ENCODE results near the gene ZNF382.
"Not testable (repeated sequence)": the region's sequence is repeated elsewhere in the genome, so short reads cannot be mapped to it uniquely, and the experiment has no call there.

ZNF382 gene

DNA sequence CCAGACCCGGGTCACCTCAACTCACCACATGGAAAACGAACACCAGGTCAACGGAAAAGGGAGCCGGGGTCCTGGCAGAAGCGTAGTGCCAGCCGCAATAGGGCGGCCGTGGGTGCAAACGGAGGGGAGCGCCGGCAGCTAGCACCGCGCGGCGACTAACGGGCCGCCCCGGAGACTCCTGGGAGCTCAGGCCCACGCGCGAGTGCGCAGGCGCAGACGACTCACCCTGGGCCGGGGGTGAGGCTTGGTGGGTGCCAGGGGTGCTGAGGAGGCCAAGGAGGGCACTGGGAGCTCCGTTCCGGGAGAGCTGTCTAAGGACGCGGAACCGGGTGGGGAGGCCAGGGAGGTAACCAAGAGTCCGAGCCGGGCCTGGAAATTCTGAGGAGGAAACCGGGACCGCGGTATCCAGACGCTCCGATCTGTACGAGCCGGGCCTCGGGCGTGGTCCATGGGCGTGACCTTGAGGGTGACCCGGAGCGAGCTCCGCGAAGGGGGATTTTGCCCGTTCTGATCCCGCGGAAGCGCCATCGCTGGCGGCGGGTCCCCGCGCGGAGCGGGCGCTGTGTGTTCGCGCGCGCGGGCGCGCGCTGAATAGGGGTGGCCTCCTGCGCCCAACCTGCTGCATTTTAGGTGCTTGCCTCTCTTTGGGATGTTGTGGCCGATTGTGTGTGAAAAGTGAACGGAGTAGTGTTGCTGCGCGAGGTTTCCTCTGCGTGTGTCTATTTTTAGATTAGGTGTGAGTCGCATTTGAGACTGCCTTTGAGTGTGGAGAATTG is at the start of gene ZNF382:
ZNF382 (plus strand) TSS at position 213 of the 776 bp plus-strand sequence. CDS start 4,602 bp downstream, outside the sequence.
- peak; percentile 83 to 88 (median 84) for DNase-seq (ENCODE audit: low read depth in 4 of 4, low spot score in 1 of 4)

DNA sequence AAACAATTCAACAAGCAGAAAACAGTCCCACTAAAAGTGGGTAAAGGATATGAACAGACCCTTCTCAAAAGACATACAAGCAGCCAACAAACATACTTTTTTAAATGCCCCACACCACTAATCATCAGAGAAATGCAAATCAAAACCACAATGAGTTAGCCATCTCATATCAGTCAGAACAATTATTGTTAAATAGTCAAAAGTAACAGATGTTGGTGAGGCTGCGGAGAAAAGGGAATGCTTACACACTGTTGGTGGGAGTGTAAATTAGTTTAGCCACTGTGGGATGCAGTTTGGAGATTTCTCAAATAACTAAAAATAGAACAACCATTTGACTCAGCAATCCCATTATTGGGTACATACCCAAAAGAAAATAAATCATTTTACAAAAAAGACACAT is 40.7 kb upstream of the ZNF382 start:
- DNase-seq (ENCODE audit: low read depth in 4 of 4, low spot score in 1 of 4): no peak

DNA sequence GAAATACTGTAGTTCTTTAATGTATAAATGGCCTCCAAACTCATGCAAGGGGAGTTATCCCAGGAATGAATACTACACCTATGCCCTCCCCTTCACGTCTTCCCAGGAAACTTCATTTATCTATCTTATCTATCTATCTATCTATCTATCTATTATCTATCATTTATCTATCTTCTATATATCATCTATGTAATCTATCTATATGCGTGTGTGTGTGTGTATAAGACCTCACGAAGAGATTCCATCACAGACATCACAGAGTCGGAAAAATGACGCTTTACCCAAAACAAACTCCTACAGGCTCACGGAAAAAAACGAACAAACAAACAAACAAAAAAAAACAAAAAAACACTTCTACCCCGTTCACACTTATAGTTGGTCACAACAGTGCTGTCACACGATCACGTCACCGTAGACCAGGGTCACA is 32.5 kb upstream of the ZNF382 start:
- no peak for DNase-seq (ENCODE audit: low read depth in 4 of 4, low spot score in 1 of 4)

DNA sequence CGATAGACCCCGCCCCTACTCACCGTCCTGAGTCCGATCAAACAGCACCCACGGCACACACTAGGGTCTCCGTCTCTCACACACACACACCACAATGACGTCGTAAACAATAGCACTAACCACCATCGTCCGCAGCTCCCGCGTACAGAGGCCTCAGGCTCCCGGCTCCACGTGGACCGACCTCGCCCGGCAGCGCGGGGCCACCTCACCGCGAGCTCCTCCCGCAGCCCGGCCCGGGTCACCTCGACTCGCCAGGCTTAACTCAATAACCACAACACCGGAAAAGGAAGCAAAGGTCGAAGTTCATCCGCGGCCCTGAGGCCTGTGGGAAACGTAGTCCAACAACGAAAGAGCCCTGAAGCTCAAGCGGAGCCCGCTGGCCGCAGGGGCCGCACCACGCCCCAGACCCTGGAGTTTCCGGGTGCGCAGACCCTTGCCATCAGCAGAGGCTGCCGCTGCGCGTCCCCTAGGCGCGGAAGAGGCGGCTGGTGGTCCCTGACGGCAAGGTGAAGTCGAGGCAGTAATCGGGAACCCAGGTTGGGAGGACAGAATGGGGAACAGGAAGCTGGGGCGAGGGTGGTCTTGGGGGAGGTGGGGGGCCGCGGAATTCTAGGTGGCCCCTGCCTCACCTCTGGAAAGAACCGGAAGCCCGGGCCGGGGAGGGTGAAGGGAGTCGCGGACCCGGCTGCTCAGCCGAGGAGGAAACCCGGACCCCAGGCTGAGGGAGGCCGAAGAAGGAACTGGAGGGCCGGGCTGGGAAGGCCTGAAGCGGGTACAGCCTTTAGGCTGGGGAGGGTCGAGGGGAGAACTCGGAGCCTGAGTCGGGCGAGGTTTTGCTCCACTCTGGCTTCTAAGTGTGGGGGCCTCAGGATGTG is 31.9 kb upstream of the ZNF382 start, which contains the start of gene ZNF529:
ZNF529 (minus strand) TSS at position 273 of the 875 bp plus-strand sequence. CDS start 946 bp downstream, outside the sequence.
- DNase-seq (ENCODE audit: low read depth in 4 of 4, low spot score in 1 of 4): peak; percentile 56 to 75 (median 66)

DNA sequence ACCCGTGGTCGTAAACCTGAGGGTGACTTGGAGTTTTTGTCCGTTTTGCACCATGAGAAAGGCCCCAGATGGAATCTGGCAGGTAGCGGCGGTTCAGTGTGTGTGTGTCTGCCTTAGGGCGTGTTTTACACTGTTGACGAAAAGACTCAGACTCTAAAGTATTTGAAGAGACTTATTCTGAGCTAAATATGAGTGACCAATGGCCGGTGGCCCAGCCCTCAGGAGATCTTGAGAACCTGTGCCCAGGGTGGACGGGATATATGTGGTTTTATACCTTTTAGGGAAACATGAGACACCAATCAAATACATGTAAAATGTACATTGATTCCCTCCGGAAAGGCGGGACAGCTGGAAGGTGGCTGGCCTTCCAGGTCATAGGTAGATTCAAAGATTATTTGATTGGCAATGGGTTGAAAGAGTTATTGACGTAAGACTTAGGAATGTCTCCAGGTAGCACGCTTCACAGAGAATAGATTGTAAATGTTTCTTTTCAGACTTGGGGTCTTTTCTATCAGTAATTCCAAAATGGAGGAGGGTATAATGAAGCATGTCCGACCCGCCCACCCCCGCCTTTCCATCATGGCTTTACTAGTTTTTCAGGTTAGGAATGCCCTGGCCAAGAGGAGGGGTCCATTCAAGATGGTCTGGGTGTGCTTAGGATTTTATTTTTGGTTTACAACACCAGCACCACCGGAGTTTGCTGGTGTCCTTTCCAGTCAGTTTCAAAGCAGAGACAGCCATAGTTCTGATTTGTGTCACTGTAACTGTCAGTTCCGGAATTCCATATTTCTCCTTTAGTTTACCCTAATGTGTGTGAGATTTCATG is 31.0 kb upstream of the ZNF382 start:
- DNase-seq (ENCODE audit: low read depth in 4 of 4, low spot score in 1 of 4): no peak

DNA sequence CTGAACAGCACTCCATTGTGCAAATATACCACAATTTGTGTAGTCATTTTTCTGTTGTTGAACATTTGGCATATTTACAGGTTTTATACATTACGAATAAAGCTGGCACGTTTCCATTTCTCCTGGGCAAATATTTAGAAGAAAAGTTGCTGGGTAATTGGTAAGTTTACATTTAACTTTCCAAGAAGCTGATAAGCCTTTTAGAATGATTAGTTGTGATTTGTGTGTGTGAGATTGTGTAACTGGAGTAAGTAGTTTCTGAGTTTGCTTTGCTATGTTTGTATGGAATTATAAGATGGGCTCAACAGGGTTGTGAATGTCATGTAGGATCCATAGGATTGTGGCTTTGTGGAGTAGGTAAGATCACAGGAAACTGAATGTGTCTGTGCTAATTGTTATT is 30.4 kb upstream of the ZNF382 start:
- DNase-seq (ENCODE audit: low read depth in 4 of 4, low spot score in 1 of 4): no peak

DNA sequence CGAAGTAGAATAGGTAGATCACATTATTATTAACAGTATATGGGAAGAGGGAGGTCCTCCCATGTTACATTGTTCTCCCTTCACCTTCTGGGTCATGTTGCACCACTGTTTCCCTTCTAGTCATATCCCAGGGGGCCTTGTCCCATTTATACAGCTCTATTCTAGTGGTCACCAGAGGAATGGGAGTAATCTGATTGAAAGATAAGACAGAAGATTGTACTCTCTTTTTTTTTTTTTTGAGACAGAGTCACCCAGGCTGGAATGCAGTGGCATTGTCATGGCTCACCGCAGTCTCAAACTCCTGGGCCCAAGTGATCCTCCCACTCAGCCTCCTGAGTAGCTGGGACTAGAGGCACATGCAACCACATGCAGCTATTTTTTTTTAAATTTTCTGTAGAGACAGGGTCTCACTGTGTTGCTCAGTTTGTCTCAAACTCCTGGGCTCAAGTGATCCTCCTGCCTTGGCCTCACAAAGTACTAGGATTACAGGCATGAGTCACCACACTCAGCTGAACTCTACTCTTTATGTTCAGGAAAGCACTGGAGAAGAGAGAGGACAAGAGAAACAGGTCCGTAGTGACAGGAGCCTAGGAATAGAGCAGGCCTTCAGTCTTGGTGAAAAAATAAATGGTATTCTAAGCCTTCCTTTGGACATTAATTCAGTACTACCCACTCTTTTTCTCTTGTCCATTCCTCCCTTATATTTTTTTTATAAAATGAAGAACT is 27.7 kb upstream of the ZNF382 start:
- DNase-seq (ENCODE audit: low read depth in 4 of 4, low spot score in 1 of 4): no peak

DNA sequence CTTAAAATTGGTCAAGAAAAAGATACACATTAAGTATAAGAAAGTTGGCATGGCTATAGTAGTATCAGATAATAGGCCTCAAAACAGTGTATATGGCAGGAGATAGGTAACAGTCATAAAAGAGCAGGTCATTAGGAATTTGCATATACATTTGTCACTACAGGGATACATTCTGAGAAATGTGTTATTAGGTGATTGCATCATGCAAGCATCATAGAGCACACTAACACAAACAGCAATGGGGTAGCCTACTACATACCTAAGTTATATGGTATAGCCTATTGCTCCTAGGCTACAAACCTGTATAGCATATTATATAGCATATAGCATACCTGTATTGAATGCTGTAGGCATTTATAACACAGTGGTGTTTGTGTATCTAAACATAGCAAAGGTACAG is 25.9 kb upstream of the ZNF382 start:
- DNase-seq (ENCODE audit: low read depth in 4 of 4, low spot score in 1 of 4): no peak

DNA sequence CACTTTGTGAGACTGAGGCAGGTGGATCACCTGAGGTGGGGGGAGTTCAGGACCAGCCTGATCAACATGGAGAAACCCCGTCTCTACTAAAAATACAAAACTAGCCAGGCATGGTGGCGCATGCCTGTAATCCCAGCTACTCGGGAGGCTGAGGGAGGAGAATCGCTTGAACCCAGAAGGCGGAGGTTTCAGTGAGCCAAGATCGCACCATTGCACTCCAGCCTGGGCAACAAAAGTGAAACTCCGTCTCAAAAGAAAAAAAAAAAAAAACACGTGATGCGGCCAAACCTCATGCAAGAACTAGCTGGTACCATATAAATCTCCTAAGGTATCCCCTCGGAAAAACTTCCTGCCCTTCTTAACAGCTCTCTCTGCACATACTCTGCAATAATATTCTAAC is 2.4 kb upstream of the ZNF382 start:
- DNase-seq (ENCODE audit: low read depth in 4 of 4, low spot score in 1 of 4): not testable (repeated sequence)

DNA sequence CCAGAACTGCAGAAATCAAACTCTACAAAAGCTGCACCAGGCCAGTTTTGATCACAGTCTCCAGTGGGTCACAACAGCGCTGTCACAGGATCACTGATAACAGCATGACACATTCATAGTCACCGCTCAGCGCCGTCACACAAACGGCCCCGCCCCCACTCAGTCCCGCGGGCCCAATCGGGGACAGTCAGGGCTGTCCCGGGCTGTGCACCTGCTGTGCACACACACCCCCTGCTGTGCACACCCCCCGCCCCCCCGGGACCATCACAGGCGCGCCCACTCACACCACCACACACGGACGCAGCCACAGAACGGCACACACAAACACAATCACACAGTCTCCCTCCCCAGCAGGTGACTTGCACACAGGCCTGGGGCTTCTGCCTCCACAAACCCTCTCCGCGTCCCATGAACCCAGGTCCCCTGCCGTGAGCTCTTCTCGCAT is 435 bp upstream of the ZNF382 start:
- DNase-seq (ENCODE audit: low read depth in 4 of 4, low spot score in 1 of 4): peak; percentile 69 to 82 (median 76)

DNA sequence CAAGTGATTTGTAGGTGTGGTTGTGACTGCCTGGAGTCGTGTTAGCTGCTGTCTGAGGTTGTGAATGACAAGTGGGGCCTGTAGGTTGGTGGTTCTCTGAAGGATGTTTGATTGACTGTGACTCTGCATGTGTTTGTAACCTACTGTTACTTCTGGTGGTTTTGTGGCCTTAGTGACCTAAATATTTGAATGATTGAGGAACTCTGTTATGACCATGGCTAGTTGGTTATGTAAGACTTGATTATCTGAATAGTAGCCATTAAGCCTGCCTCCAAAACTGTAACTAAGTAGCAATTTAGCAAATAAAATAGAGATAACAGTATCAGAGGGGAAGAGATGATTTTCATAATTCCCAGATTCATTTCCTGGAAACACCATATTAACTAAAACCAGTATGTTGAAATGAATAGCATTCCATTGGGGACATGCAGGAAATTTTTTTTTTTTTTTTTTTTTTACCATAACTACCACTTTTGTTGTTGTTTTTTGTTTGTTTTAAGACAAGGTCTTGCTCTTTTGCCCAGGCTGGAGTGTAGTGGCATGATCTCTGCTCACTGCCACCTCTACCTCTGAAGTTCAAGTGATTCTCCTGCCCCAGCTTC is 865 bp downstream of the ZNF382 start:
- DNase-seq (ENCODE audit: low read depth in 4 of 4, low spot score in 1 of 4): no peak

DNA sequence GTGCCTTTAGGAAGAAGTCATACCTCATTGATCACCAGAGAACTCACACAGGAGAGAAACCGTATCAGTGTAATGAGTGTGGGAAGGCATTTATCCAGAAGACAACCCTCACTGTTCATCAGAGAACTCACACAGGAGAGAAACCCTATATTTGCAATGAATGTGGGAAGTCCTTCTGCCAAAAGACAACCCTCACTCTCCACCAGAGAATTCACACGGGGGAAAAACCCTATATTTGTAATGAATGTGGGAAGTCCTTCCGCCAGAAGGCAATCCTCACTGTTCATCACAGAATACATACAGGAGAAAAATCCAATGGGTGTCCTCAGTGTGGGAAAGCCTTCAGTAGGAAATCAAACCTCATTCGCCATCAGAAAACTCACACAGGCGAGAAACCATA is 21.9 kb downstream of the ZNF382 start:
- no peak for DNase-seq (ENCODE audit: low read depth in 4 of 4, low spot score in 1 of 4)

DNA sequence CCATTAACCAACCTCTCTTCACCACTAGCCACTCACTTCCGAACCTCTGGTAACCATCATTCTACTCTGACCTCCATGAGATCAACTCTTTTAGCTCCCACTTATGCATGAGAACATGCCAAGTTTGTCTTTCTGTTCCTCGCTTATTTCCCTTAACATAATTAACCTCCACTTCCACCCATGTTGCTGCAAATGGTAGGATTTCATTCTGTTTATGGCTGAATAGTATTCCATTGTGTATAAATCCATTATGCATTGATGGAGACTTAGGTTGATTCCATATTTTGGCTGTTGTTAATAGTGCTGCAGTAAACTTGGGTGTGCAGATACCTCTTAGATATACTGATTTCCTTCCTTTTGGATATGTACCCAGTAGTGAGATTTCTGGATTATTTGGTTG is 30.2 kb downstream of the ZNF382 start:
- DNase-seq (ENCODE audit: low read depth in 4 of 4, low spot score in 1 of 4): no peak

DNA sequence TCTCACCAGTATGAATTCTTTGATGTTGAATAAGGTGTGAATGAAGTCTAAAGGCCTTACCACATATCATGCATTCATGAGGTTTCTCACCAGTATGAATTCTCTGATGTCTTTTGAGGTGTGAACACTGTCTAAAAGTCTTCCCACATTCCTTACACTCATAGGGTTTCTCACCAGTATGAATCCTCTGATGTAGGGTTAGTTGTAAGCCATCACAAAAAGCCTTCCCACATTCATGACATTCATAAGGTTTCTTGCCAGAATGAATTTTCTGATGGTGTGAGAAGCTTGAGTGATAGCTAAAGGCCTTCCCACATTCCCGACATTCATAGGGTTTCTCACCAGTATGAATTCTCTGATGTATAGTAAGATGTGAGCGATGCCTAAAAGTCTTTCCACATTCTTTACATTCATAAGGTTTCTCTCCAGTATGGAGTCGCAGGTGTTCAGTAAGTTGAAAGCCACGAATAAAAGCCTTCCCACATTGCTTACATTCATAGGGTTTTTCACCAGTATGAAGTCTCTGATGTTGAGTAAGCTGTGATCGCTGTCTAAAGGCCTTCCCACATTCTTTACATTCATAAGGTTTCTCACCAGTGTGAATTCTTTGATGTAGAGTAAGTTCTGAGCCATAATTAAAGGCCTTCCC is 33.9 kb downstream of the ZNF382 start:
- DNase-seq (ENCODE audit: low read depth in 4 of 4, low spot score in 1 of 4): no peak

DNA sequence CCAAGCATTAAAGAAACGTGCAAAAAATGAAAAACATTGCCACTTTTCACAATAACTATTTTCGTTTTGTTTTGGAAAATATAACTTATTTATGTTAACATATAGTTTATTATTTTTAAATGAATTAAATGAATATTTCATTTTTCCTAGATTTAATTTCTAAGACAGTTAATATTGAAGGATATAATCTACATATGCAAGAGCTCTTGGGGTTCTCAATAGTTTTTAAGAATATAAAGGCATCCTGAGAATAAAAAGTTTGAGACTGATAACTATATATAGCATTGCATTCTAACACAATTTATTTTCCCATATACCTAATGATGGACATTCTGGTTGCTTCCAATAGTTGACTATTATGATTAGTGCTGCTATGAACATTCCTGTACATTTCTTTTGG is 41.6 kb downstream of the ZNF382 start:
- DNase-seq (ENCODE audit: low read depth in 4 of 4, low spot score in 1 of 4): no peak

DNA sequence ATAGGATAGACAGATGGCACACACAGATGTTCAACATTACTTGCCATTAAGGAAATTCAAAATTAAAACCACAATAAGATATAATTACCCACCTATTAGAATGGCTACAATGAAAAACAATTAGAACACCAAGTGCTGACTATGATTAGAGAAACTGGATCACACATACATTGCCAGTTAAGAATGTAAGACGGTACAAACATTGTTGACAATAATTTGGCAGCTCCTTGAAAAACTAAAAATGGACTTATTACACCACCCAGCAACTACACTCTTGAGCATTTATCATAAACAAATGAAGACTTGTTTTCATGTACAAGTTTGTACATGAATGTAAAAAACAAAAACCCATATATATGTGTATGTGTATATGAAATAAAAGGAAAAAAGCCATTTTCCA is 47.8 kb downstream of the ZNF382 start:
- no peak for DNase-seq (ENCODE audit: low read depth in 4 of 4, low spot score in 1 of 4)

DNA sequence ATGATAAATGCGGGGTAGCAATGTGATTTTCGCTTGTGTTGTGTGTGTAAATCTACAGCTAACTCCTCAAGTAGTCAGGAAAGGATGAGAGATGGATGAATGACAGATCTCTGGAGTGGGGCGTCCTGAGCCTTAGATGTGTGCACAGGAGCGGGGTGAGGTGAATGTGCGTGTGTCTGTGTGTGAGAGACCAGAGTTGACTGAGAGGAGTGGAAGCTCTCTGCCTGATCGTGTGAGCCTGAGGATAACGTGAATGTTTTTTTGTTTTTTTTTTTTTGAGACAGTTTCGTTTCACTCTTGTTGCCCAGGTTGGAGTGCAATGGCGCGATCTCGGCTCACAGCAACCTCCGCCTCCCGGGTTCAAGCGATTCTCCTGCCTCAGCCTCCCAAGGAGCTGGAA is 60.7 kb downstream of the ZNF382 start:
- no peak for DNase-seq (ENCODE audit: low read depth in 4 of 4, low spot score in 1 of 4)

DNA sequence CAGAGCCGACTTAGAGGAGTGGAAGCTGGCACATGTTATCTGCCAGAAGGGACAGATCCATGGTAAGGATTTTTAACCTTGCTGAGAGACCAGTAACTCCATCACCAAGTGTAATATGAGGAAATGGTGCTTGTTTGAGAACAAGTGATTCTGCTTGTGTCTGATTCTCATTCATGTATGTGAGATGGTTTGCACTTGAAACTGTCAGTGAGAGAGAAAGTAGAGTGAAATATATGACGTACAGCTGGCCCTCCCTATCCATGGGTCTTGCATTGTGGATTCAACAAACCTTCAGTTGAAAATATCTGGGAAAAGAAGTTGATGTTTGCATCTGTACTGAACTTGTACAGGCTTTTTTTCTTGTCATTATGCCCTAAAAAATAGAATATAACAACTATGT is 63.5 kb downstream of the ZNF382 start:
- DNase-seq (ENCODE audit: low read depth in 4 of 4, low spot score in 1 of 4): no peak

DNA sequence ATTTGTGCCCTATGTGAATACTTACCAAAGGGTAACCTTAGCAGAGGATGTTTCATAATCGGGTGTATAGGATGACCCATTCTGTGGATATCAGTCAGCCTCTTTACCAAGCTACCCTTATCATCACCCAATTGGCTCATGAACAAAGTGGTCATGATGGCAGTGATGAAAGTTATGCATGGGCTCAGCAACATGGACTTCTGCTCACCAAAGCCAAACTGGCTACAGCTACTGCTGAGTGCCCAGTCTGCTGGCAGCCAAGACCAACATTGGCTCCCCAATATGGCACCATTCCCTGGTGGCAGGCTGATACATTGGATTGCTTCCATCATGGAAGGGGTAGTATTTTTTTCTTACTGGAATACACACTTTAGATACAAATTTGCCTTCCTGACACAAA is 67.3 kb downstream of the ZNF382 start:
- DNase-seq (ENCODE audit: low read depth in 4 of 4, low spot score in 1 of 4): no peak

DNA sequence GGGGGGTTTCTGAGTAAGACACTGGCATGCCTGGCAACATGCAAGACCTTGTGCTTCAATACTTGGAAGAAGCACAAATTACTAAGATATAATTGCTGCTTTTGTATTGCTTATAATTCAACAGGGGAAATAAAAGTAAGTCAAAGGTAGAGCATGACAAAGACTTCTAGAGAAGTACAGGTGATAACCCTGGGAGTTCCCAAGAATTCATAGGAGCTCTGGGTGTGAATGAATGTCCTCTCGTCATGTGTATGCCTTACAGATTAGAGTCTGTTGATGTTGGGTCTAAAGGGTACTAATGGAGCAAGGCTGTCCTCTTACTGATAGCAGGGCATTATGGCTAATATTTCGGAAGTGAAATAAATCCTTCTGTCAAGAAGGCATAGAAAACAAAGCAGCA is 69.1 kb downstream of the ZNF382 start:
- no peak for DNase-seq (ENCODE audit: low read depth in 4 of 4, low spot score in 1 of 4)

Data from stimulated activated CD4-positive, alpha-beta T cell treated with anti-CD3 and anti-CD28 coated beads, Interleukin-1b, Interleukin-23, amount 100 ng/mL, for 24 hours (primary cell).